Stimulated activated CD4-positive, alpha-beta T cell treated with anti-CD3 and anti-CD28 coated beads, Interleukin-1b, Interleukin-23, amount 100 ng/mL, for 48 hours (primary cell): ENCODE data around the gene HOXC11.
A peak's percentile ranks its signal among the peaks of the same experiment; 100 is the strongest.

Experiments used
- DNase-seq: peaks from one replicate; pipeline ENCODE4 v3.0.0-alpha.2; 2020

Gene HOXC11

GRCh38 chr12:53975064-53975471, 2.1 kb downstream of the HOXC11 start:
- no peak for DNase-seq

GRCh38 chr12:53975479-53976152, 2.7 kb downstream of the HOXC11 start:
- DNase-seq, result no peak

- no peak for DNase-seq
Observed at GRCh38 chr12:53976172-53976822, 3.4 kb downstream of the HOXC11 start.

- no peak for DNase-seq
Observed at GRCh38 chr12:53976823-53977595, 4.1 kb downstream of the HOXC11 start.

- DNase-seq, result no peak
Observed at GRCh38 chr12:53977596-53978445, 4.9 kb downstream of the HOXC11 start.

- DNase-seq, result no peak
Observed at GRCh38 chr12:53978477-53979356, 5.8 kb downstream of the HOXC11 start.

- DNase-seq, result no peak
Observed at GRCh38 chr12:53980104-53980801, 7.3 kb downstream of the HOXC11 start.

GRCh38 chr12:53980802-53981496, 8.0 kb downstream of the HOXC11 start:
- no peak for DNase-seq

- no peak for DNase-seq
Observed at GRCh38 chr12:53981634-53982565, 9.0 kb downstream of the HOXC11 start.

- DNase-seq, result no peak
Observed at GRCh38 chr12:53982648-53983567, 10.0 kb downstream of the HOXC11 start.

- no peak for DNase-seq
Observed at GRCh38 chr12:53983568-53983949, 10.6 kb downstream of the HOXC11 start.

GRCh38 chr12:53983950-53984572, 11.1 kb downstream of the HOXC11 start:
- DNase-seq, result no peak

- peak; percentile 91 for DNase-seq
Observed at GRCh38 chr12:53984901-53985691, 12.2 kb downstream of the HOXC11 start, which contains the start of gene HOXC10. Gene HOXC10 (plus strand): TSS chr12:53985146. CDS start chr12:53985260, 114 bp downstream.

- DNase-seq, result no peak
Observed at GRCh38 chr12:53985692-53985993, 12.7 kb downstream of the HOXC11 start.

- DNase-seq, result no peak
Observed at GRCh38 chr12:53985994-53986685, 13.2 kb downstream of the HOXC11 start.
